Nucleus accumbens (tissue), 56 donors: ENCODE data around the gene PPIP5K1.
A peak's percentile ranks its signal among the peaks of the same experiment; 100 is the strongest.
"Not testable (repeated sequence)": the region's sequence is repeated elsewhere in the genome, so short reads cannot be mapped to it uniquely, and the experiment has no call there.

Experiments
- DNase-seq, 56 donors: peaks; one replicate each; lab custom pipeline; 2025; lab: John Stamatoyannopoulos, UW

The PPIP5K1 gene

DNA sequence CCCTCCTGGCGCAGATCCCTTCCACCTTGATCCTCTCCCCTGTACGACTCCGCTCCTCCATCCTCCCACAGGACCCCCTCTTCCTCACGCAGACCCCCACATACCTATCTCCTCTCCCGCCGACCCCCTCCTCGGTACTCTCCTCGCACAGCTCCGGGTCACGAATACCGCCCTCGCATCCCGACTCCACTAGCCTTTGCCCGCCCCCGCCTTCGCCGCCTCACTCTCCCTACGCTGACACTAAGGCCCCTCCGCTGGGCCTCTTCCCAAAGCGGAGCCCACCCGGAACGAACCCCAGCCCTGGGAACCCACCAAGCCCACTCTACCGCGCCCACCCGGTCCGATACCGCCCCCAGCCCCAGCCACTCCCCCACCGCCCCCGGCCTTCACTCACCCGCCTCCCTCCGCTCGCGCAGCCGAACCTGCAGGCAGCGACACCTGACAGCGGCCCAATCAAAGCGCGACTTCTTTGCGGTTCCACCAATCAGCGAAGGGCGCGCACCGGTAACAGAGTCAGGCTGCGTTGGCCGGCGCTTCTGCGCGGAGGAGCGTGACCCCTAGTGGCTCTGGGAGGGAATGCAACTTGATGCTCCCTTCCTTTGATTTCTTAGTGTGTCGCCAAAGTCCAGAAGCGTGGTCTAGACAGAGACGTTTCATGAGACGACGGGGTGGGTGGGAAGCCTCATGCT lies at the start of gene PPIP5K1:
Gene PPIP5K1 (minus strand): TSS at position 431 of the 689 bp plus-strand sequence. CDS start 5,704 bp downstream, outside the sequence.
- not testable (repeated sequence) for DNase-seq

DNA sequence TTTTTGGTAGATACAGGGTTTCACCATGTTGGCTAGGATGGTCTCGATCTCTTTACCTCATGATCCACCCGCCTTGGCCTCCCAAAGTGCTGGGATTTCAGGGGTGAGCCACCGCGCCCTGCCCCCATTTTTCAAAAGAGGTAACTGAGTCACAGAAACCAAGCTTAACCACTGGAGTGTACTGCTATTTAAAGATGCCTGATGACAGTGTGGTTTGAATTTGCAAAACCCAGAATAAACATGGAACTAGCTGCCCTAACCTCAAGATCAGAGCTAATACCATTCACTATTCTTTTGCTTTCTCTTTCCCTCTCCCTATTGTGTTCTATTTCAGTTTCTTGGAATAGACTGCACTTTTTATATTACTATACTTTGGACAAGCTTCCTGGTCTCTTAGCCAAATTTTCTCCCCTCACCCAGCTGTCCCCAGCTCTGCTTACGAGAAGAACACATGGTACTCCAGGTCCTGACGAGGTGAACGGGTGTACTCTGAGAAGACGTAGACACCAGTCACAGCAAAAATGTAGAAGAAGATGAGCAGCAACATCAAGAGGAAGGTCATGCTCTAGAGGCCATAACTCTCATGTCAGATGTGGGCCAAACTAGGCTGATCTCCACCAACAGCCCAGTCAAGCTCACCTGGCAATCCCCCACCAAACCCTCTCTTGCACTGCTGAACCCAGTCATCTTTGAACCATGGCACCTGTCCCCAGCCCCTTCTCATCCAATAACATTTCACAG lies 48.6 kb upstream of the PPIP5K1 start:
- not testable (repeated sequence) for DNase-seq

DNA sequence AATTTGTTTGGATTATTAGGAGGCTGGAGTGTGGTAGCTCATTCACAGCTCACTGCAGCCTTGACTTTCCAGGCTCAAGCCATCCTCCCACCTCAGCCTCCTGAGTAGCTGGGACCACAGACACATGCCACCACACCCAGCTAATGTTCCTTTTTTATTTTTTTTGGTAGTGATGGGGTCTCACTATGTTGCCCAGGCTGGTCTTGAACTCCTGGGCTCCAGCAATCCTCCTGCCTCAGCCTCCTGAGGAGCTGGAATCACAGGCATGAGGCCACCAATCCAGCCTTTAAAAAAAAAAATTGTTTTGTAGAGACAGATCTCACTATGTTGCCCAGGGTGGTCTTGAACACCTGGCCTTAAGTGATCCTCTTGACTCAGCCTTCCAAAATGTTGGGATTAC lies 36.9 kb upstream of the PPIP5K1 start:
- not testable (repeated sequence) for DNase-seq

DNA sequence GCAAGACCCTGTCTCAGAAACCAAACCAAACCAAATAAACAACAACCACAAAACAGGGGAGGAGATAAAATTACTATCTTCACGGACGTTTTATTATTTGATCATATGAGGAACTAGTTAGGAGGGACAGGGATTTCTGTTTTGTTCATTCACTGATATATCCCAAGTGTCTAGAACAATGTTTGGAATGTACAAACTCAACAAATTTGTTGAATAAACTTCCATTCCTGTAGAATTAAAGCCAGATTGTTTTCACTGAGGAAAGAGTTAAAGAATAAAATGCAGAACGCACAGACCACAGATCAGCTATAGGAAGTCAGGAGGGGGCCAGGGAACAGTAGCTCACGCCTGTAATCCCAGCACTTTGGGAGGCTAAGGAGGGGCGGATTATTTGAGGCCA lies 35.1 kb upstream of the PPIP5K1 start:
- no peak for DNase-seq

DNA sequence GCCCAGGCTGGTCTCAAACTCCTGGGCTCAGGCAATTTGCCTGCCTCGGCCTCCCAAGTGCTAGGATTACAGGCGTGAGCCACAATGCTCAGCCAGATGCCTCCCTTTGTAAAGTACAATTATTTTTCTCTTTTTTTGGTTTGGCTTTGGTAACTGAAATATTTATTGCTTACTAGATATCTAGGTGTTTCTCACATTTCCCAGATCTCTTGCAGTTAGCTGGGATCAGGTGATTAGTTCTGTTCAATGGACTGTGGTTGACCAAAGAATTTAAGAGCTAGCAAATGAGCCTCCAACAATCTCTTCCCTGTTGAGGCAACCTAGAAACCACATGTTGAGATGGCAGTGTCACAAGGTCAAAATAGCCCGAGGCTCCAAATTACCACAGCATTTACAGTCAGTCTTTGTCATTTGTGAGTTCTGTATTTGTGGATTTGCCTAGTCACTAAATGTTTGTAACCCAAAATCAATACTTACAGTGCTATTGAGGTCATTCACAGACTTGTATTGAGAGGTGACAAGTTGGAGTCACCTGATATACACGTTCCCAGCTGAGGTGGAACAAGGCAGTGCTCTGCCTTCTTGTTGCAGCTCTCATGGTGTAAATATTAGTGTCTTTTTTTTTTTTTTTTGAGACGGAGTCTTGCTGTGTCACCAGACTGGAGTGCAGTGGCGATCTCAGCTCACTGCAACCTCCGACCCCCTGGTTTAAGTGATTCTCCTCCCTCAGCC lies 32.2 kb upstream of the PPIP5K1 start:
- not testable (repeated sequence) for DNase-seq

DNA sequence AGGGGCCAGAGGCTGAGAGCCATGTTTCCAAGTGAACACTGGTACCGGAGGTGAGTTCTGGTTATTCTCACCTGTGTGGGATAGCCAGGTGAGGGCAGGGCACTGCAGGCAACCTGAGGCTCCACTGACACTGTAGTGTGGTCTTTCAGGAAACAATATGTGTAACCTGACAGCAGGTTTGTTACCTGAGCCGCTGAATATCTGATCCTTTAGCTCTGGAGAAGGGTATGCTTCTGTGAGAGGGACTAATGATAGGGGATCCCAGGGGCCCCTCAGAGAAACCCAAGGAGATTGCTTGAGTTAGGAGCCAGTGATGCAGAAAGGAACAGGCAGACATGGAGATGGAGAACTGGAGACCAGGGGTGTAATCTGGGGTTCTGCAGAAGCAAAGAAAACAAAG lies 28.7 kb upstream of the PPIP5K1 start, which contains the start of gene STRC:
Gene STRC (minus strand): TSS at position 101 of the 400 bp plus-strand sequence. CDS start 78 bp downstream, at position 23.
- DNase-seq: not testable (repeated sequence)

DNA sequence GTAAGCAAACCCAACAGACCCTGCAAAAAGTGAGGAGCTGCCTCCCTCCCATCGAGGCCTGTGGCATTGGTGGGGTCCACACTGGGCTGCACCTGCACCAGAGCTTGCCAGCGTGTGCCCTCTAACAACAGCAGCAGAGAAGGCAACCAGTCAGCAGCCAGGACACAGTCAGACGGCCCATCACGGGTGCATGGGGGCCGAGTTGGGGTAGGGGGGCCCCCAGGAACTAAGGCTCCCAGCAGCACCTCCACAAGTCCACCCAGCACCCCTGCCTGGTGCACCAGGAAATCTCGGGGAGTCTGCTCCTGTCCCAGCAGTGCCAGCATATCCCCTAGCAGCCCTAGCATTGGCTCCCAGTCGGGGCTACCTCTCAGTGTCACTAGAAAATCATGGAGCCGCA lies 27.7 kb upstream of the PPIP5K1 start:
- DNase-seq: not testable (repeated sequence)

DNA sequence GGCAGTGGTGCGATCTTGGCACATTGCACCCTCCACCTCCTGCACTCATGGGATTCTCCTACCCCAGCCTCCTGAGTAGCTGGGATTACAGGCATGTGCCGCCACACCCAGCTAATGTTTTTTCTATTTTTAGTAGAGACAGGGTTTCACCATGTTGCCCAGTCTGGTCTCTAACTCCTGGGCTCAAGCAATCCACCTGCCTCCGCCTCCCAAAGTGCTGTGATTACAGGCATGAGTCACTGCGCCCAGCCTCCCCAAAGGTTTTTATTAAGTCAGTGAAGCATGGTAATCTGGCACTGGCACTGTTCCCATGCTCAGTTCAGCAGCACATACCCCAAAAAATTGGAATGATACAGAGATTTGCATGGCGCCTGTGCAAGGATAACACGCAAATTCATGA lies 12.2 kb upstream of the PPIP5K1 start:
- DNase-seq: peak in 31 of 56 donors; percentile 1 to 79 (median 23)

DNA sequence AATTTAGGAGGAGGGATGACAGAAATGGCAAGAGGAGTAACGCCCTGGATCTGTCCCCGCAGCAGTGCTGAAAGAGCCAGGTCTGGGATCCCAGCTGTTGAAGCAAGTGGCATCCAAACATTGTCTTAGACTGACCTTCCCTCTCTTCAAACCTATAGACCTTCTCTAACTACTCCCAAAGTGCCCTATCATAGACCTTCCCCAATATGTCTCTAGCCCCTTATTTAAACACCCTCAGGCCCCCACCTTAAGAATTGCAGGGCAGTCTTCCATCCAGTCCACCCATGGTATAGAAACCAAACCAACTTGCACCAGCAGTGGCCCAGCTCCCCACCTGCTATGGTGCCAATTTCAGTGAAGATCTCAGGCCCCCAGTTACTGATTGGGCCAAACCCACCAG lies 10.2 kb upstream of the PPIP5K1 start:
- DNase-seq: not testable (repeated sequence)

DNA sequence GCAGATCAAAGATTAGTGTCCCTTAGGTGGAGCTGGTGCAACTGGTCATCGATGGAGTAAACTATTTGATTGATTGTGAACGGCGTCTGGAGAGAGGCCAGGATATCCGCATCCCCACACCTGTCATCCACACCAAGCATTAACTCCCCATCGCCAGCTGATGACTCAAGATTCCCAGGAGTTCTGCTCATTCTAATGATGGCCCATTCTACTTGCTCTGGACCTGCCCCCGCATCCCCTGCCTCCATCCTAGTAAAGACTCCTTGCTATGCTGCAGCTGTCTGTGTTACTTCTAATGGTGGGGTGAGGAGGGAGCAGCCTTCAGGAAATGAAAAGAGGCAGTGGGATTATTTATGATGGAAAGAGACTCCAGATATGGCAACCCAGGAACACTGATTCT lies 9.1 kb upstream of the PPIP5K1 start:
- DNase-seq: peak in 16 of 56 donors; percentile 2 to 47 (median 9)

DNA sequence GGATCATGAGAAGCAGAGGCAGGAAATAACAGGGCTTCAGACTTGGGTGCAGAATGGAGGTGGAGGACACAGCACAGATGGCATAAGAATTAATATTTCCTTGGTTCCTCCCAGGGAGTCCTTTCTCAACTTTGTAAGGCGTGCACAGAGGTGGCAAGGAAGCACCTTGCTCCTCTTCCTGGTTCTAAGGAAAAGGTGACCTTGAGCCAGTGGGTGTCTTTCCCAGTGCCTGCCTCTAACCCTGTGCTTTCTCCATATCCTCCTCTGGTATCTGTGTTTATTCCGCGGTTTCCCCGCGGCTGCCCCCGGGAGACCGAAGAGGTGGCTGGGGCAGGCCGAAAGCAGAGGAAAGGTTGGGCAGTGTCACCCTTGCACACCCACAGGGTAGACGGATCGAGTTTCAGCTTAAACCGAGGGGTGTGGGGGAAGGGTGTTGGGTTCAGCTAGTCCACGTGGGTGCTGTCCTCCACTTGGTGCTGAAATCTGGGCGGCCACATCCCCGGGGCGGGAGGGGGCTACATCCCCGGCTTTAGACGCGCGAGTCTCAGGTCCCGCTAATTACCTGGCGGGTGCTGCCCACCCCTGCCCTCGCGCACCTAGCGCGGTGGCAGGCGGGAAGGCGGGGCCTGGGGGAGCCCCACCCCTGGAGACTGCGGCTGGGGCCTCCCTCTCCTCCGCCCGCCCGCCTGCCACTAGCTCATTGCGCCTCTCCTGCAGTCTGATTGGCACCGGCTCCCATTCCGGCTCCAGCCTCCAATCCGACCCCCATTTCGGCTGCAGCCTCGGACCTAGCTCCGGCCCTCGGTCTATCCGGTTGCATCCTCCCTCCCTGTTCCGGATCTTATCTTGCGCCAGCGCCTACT lies 3.6 kb upstream of the PPIP5K1 start, which contains the start of gene CKMT1B:
Gene CKMT1B (plus strand): TSS at position 700 of the 863 bp plus-strand sequence. CDS start 192 bp downstream, outside the sequence.
- not testable (repeated sequence) for DNase-seq

DNA sequence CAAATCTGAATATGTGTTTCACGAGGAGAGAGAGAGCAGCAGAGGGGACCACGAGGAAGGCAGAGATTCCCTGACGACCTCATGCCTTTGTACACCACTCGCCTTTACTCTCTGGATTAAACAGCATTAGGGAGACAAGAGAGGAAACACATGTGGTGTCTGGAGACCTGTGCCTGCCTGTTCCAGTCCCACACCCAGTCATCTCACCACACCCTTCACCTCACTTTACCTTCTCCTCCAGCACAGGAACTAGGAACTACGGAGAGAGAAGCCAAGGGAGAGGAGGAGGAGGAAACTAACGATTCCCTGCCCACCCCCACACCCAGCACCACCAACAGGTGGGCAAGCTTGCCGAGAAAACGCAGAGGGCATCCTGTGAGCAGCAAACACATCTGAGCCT lies 2.8 kb upstream of the PPIP5K1 start:
- DNase-seq: not testable (repeated sequence)

DNA sequence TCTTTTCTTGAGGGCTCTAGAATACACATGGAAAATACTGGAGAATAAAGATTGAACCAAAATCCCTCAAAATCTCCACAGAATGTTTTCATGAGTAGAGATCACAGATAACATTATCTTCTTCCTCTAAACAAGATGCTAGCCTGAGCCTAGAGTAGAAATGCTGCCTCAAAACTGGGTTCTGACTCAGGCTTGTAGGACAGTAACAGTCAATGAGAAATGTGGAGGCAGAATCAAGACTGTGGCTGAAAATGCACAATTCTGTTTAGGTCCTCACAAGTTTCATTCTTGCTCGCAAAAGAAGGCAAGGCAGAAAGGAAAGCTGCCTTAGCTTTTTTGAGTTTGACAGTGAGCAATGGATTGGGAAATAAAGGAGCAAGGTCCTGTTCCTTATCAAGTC lies 15.4 kb downstream of the PPIP5K1 start:
- not testable (repeated sequence) for DNase-seq

DNA sequence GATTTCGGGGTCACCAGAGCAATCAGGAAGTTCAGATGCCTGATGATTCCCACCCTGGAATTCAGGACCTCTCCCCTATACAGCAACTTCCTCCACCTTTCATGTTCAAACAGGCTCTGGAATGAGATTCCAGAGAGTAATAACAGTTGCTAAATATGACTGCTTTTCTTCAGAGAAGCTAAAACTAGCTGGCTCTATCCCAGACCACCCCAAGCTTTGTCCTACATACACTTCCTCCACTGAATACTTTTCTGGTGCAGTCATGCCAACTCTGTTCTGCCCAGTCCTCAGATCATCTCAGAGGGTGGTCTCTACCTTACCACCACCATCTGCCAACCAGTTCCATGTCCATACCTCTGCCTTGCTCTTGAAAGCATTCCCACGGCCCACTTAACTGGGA lies 23.4 kb downstream of the PPIP5K1 start:
- DNase-seq: not testable (repeated sequence)

DNA sequence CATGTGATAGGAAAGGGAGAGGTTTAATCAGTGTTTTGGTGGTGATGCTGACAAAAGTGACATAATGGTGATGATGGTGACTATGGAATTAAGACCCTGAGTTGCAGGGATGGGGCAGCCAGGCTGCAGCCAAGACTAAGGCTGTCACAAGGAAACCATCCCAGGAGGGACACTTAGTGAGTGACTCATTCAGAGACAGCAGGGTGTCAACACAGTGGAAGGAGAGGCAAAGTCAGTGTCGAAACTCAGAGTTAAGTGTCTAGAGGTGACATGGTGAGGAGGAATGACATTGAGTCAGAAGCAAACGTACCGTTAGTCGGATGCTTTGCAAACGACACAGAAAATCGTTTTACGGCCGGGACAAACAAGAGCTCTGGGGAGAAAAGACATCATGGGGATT lies 26.2 kb downstream of the PPIP5K1 start:
- DNase-seq: not testable (repeated sequence)

DNA sequence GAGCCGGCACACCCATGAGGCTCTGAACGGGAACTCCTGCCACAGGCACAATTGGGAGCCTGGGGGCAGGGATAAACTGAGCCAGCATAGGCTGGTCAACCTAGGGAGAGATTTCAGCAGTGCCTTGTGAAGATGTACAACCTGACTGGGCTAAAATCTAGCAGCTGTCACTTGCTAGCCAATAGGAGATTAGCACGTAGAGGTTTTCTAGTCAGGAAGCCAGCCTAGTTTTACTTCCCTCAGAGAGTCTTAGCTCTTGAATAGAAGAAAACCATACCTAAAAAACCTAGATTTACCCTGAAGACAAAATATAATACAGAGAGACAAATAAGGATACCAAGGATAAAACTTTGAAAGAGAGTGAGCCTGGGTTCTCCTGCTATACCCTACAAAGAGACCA lies 27.3 kb downstream of the PPIP5K1 start:
- not testable (repeated sequence) for DNase-seq

DNA sequence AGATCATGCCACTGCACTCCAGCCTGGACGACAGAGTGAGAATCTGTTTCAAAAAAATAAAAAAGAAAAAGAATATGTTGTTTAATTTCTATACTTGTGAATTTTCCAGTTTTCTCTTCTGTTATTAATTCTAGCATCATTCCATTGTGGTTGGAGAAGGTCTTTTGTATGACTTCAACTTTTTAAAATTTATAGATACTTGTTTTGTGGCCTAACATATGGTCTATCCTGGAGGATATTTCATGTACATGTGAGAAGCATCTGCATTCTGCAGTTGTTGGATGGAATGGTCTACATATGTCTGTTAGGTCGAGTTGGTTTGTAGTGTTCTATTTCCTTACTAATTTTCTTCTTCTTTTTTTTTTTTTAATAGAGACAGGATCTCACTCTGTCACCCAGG lies 37.0 kb downstream of the PPIP5K1 start:
- no peak for DNase-seq

DNA sequence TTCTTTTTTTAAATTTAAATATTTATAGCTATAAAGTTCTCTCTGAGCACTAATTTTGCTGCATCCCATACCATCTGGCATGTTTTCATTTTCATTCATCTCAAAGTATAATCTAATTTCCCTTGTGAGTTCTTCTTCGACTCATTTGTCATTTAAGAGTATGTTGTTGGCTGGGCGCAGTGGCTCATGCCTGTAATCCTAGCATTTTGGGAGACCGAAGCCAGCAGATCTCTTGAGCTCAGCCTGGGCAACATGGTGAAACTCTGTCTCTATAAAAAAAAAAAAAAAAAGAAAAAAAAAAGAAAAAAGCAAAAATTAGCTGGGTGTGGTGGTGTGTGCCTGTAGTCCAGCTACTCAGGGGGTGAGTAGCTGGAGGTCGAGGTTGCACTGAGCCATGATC lies 37.8 kb downstream of the PPIP5K1 start:
- DNase-seq: no peak

DNA sequence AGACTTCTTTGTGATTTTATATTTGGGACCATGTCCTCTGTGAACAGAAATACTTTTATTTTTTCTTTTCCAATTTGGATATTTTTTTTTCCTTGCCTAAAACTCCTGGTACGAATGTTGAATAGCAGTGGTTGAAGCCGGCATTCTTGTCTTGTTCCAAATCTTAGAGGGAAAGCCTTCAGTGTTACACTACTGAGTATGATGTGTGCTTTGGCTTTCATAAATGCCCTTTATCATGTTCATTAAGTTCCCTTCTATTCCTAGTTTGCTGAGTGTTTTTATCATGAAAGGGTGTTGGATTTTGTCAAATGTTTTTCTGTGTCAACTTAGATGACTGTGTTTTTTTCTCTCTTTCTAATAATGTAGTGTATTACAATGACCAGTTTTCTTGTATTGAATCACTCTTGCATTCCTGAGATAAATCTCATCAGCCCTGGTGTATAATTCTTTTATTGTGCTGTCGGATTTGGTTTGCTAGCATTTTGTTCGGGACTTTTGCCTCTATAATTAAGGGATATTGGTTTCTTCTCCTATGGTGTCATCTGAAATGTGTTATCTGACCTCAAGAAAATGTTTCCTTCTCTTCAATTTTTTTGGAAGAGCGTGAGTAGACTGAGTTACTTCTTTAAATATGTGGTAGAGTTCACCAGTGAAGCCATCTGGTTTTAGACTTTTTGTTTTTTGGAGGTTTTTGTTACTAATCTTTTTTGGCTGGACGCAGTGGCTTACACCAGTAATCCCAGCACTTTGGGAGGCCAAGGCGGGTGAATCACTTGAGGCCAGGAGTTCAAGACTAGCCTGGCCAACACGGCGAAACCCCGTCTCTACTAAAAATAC lies 39.3 kb downstream of the PPIP5K1 start:
- no peak for DNase-seq
